Ishikawa (cell line): ENCODE data around the gene ART4.

Experiments used
- CEBPB ChIP-seq: IDR thresholded peaks from 2 replicates; pipeline ENCODE4 v1.6.1; 2012
- CREB1 ChIP-seq: IDR thresholded peaks from 2 replicates; pipeline ENCODE4 v1.6.1; 2012; ENCODE audit warnings: low read depth
- EGR1 ChIP-seq: IDR thresholded peaks from 2 replicates; pipeline ENCODE4 v1.6.1; 2012
- EP300 ChIP-seq: IDR thresholded peaks from 2 replicates; pipeline ENCODE4 v1.6.1; 2012; ENCODE audit warnings: borderline replicate concordance
- FOXM1 ChIP-seq: IDR thresholded peaks from 2 replicates; pipeline ENCODE4 v1.6.1; 2012; ENCODE audit warnings: low read depth, borderline replicate concordance
- NFIC ChIP-seq: IDR thresholded peaks from 2 replicates; pipeline ENCODE4 v1.6.1; 2012
- RAD21 ChIP-seq: IDR thresholded peaks from 2 replicates; pipeline ENCODE4 v1.6.1; 2012; ENCODE audit warnings: low read depth
- TAF1 ChIP-seq: IDR thresholded peaks from 2 replicates; pipeline ENCODE4 v1.6.1; 2012; ENCODE audit warnings: low read depth, mild to moderate bottlenecking
- TCF12 ChIP-seq: IDR thresholded peaks from 2 replicates; pipeline ENCODE4 v1.6.1; 2012; ENCODE audit warnings: low read depth
- TEAD4 ChIP-seq: IDR thresholded peaks from 2 replicates; pipeline ENCODE4 v1.6.1; 2012
- YY1 ChIP-seq: IDR thresholded peaks from 2 replicates; pipeline ENCODE4 v1.6.1; 2012; ENCODE audit warnings: low read depth
- ZBTB7A ChIP-seq: IDR thresholded peaks from 2 replicates; pipeline ENCODE4 v1.6.1; 2012; ENCODE audit warnings: low read depth
- TF ChIP-seq, protein P1 (sequence below): IDR thresholded peaks from 2 replicates; pipeline ENCODE4 v1.6.1; 2012
- TF ChIP-seq, protein P2 (sequence below): IDR thresholded peaks from 2 replicates; pipeline ENCODE4 v1.6.1; 2012; ENCODE audit warnings: low read depth, mild to moderate bottlenecking
- TF ChIP-seq, protein P3 (sequence below): IDR thresholded peaks from 2 replicates; pipeline ENCODE4 v1.6.1; 2012

The ART4 gene

DNA sequence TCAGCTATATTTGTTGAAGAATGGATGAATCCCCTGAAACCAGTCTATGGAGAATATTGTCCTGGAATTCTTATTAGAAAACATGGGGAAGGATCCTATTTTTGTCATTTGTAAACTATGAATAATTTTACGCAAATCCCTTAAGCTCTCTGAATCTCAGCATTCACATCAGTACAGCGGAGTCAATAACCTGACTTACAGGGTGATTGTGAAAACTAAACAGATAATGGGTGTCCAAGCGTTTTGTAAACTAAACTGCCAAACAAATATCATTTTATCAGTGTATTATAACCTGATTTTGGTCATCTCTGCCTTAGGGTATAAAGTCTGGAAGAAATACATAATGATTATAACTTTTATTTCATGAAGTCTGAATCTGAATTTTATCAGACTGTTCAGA, 10.0 kb downstream of the ART4 start:
- no peak for TF ChIP-seq EGR1
- TF ChIP-seq NFIC, result no peak
- no peak for TF ChIP-seq FOXM1
- TF ChIP-seq, protein P1, sequence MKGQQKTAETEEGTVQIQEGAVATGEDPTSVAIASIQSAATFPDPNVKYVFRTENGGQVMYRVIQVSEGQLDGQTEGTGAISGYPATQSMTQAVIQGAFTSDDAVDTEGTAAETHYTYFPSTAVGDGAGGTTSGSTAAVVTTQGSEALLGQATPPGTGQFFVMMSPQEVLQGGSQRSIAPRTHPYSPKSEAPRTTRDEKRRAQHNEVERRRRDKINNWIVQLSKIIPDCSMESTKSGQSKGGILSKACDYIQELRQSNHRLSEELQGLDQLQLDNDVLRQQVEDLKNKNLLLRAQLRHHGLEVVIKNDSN, result no peak
- no peak for TF ChIP-seq RAD21

DNA sequence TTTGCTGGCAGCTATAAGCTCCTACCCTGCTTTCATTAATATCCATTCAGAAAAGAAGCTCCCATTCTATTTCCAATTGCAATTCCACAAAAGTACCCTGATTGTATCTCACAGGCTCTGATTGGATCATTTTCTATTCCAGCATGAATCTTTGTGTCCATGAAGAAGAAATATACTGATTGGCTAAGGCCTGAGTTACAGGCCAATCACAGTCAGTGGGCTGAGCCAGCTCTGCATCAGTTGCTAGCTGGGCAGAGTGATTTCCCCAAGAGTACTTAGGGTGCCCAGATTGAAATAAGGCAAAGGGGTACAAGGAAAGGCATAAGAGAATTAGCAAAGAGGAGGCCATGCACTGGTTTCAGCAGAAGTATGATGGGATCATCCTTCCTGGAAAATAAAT, 14.4 kb downstream of the ART4 start:
- TF ChIP-seq EP300, result no peak
- TF ChIP-seq TCF12, result no peak
- TF ChIP-seq, protein P2, sequence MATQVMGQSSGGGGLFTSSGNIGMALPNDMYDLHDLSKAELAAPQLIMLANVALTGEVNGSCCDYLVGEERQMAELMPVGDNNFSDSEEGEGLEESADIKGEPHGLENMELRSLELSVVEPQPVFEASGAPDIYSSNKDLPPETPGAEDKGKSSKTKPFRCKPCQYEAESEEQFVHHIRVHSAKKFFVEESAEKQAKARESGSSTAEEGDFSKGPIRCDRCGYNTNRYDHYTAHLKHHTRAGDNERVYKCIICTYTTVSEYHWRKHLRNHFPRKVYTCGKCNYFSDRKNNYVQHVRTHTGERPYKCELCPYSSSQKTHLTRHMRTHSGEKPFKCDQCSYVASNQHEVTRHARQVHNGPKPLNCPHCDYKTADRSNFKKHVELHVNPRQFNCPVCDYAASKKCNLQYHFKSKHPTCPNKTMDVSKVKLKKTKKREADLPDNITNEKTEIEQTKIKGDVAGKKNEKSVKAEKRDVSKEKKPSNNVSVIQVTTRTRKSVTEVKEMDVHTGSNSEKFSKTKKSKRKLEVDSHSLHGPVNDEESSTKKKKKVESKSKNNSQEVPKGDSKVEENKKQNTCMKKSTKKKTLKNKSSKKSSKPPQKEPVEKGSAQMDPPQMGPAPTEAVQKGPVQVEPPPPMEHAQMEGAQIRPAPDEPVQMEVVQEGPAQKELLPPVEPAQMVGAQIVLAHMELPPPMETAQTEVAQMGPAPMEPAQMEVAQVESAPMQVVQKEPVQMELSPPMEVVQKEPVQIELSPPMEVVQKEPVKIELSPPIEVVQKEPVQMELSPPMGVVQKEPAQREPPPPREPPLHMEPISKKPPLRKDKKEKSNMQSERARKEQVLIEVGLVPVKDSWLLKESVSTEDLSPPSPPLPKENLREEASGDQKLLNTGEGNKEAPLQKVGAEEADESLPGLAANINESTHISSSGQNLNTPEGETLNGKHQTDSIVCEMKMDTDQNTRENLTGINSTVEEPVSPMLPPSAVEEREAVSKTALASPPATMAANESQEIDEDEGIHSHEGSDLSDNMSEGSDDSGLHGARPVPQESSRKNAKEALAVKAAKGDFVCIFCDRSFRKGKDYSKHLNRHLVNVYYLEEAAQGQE, result no peak
- no peak for TF ChIP-seq CREB1

DNA sequence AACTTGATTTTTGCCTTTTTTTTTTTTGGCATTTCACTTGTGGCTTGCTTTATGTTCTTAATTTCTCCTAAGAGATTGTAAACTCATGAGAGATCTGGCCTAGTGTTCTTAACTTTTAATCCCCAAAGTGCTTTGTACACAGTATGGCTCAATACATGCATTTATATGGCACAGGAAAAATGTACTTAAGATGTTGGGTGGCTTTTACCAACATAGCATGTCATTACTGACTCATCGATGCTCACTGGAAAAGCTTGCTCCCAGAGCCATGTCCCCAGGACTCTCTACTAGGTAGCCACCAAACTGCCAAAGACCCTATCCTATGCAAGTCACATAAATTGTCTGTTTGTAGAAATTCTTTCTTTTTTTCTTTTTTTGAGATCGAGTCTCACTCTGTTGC, 16.3 kb downstream of the ART4 start:
- TF ChIP-seq, protein P3, sequence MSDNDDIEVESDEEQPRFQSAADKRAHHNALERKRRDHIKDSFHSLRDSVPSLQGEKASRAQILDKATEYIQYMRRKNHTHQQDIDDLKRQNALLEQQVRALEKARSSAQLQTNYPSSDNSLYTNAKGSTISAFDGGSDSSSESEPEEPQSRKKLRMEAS, result no peak
- TF ChIP-seq TEAD4, result no peak
- TF ChIP-seq, protein P2, result no peak
- TF ChIP-seq TCF12, result no peak
- TF ChIP-seq, protein P1, result no peak
- no peak for TF ChIP-seq EP300
- no peak for TF ChIP-seq CREB1
- no peak for TF ChIP-seq NFIC
- no peak for TF ChIP-seq FOXM1
- no peak for TF ChIP-seq TAF1
- TF ChIP-seq EGR1, result no peak

DNA sequence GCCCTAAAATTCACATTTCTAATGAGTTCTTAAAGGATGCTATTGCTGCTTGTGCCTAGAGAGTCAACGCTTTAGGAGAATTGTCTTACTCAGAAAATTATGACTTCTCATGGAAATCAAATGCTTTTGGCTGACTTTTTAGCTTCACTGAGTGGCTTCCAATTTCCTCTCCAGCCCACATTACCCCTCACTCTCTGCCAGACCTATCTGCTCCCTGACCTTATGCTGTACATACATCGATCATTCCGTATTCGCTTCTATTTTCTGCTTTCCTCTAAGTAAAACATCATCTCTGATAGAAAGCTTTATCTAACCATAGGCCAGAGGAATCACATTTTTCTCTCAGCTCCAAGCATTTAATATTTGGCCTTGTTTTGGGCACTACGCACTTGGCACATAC, 16.8 kb downstream of the ART4 start:
- TF ChIP-seq YY1 (no peak), TAF1 (no peak), NFIC (no peak), RAD21 (no peak), EP300 (no peak), EGR1 (no peak), TCF12 (no peak), CEBPB (no peak), CREB1 (no peak), FOXM1 (no peak), TEAD4 (no peak), ZBTB7A (no peak)
- TF ChIP-seq, protein P1, result no peak
- TF ChIP-seq, protein P2, result no peak
- TF ChIP-seq, protein P3, result no peak

DNA sequence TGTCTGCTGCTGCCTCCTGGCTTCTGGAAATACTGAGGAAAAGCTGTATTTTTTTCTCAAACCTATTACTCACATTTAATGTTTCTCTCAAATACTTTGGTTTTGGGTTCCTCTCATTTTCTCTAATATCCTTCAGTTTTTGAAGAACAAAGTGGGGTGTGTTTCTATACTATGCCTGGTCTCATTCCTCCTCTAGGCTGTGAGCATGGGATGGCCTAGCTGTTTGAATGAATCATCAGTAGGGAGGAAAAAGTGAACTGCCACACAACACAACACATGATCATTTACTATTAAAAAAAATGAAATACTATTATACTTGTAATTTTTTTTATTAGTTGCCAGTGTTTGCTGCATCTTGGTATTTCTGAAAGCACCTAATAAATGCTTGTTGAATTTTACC, 18.1 kb downstream of the ART4 start:
- TF ChIP-seq, protein P3, result no peak
- TF ChIP-seq TEAD4 (no peak), CEBPB (no peak), NFIC (no peak), TCF12 (no peak), TAF1 (no peak), FOXM1 (no peak), YY1 (no peak), EGR1 (no peak), RAD21 (no peak), EP300 (no peak), ZBTB7A (no peak), CREB1 (no peak)
- TF ChIP-seq, protein P1, result no peak
- TF ChIP-seq, protein P2, result no peak
